CD1c-positive myeloid dendritic cell (primary cell): ENCODE measurements around the gene C16orf74.

Experiments used
- DNase-seq: peaks from one replicate; pipeline ENCODE4 v3.0.0-alpha.2; 2016; ENCODE audit errors: extremely low spot score

Gene C16orf74

GRCh38 chr16:85717393-85718152, 33.3 kb downstream of the C16orf74 start:
- peak; percentile 85 for DNase-seq

DNA sequence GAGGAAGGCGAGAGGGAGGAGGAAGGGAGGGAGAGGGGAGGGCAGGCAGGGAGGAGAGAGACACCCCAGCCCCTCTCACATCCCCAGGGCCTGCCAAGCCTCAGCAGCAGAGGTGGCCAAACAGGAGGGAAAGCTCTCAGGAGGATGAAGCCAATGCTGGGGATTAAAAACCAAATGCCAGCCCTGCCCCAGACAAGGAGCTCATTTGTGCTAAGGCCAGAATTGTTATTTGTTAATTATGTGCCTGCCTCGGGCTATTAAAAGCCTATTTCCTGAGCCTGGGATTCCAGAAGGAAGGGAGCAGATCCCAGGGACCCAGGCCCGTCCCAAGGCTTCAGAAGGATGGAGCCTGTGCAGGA, 34.2 kb downstream of the C16orf74 start:
- no peak for DNase-seq

DNA sequence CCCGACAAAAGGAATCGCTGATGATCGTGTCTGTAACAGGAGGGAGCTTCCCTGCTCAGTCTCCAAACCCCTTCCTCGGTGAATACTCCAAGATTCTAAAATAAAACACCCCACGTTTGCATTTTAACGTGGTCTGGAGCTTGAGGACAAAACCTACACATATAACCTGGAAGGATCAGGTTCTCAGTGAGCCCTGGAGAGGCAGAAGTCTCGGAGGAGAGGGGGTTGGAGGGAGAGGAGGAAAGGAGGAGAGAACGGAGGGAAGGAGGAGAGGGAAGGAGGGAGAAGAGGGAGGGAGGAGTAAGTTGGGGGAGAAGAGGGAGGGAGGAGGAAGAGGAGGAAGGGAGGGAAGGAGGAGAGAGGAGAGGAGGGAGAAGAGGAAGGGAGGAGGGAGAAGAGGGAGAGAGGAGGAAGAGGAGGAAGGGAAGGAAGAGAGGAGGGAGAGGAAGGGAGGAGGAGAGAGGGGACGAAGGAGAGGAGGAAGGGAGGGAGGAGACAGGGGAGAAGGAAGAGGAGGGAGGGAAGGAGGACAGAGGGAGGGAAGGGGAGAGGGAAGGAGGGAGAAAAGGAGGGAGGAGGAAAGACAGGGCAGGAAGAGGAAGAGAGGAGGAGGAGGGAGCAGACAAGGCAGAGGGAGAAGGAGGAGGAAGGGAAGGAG, 34.7 kb downstream of the C16orf74 start:
- no peak for DNase-seq

DNA sequence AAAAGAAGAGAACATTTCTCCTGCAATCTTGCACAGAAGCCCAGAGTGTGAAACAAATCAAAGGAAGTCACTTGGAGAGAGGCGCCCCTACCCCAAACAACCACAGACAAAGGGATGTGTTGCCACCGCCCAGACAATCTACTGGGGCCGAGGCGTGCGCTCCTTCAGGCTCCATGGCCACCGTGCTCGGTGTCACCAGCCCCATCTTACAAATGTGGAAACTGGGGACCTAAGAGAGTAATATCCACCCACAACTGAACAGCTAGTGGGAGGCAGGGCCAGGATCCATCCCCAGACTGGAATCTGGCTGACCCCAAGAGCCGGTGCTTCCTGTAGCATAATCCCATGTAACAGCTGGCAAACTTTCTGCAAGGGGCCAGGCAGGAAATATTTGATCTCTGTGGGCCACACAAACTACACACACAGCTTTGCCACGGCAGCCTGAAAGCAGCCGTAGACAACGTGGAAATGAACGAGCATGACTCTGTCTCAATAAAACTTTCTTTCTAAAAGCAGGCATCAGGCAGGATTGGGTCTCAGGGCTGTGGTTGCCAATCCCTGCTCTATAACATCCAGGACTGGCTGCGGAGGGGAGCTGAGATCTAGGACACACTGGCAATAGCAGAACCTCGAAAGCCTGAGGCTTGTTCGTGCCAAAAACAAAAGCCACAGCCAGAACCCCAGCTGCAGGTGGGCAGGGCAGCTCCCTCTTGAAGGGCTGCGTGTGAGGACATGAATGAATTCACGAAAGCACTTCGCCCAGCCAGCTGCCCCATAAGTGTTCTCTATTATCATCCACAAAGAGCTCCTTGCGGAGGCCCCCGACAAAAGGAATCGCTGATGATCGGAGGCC, 35.5 kb downstream of the C16orf74 start:
- no peak for DNase-seq

DNA sequence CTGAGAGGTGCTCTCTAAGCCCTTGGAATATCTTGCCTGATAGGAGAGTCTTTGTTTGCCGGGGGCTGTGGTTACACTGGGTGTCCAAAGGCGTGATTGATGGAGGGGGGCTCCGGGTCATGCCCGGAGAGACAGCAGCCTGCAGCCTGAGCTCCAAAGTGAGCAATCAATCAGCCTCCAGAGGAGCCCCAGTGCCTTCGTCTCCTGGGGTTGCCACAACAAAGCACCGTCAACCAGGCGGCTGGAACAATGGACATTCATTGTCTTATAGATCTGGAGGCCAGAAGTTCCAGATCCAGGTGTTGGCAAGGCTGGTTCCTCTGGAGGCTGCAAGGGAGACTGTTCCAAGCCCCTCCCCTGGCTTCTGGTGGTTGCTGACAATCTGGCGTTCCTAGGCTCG, 38.1 kb downstream of the C16orf74 start:
- DNase-seq, result no peak

- no peak for DNase-seq
These were observed 38.8 kb downstream of the C16orf74 start for GRCh38 chr16:85711982-85712587.

DNA sequence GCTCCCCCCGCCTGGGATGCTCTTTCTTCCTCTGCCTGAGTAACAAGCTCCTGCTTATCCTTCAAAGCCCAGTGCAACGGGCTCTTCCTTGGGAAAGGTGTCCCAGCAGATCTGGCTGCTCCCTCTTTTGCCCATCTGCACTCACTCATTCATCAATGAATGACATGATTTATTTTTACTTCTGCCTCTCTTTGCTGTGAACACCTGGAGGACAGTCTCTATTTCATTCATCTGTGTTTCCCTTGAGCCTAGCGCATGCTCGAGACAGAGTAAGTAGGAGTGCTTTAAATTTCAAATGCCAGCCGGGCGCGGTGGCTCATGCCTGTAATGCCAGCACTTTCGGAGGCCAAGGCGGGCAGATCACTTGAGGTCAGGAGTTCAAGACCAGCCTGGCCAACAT, 40.2 kb downstream of the C16orf74 start:
- no peak for DNase-seq

- DNase-seq, result no peak
These were observed 40.9 kb downstream of the C16orf74 start for GRCh38 chr16:85709766-85710585.

DNA sequence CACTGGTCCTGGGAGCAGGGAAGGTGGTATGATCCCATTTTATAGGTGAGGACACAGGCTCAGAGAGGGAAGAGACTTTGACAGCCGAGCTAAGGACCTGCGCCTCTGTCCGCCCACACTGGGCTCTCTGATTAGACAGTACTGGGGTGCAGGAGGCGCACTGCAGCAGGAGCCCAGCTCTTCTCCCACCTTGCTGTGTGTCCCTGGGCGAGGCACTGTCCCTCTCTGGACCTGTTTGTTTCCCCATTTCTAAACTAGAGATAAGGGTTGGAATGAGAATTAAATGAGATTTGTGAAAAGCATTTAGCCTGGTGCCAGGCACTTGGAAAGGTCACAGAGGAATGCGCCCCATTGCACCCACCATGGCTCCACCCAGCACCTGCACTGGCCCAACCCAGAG, 42.6 kb downstream of the C16orf74 start:
- DNase-seq, result no peak

GRCh38 chr16:85707528-85708095, 43.3 kb downstream of the C16orf74 start:
- no peak for DNase-seq

- DNase-seq, result no peak
These were observed 44.4 kb downstream of the C16orf74 start for GRCh38 chr16:85706449-85707034.

- DNase-seq, result no peak
These were observed 45.7 kb downstream of the C16orf74 start for GRCh38 chr16:85704900-85705846.

DNA sequence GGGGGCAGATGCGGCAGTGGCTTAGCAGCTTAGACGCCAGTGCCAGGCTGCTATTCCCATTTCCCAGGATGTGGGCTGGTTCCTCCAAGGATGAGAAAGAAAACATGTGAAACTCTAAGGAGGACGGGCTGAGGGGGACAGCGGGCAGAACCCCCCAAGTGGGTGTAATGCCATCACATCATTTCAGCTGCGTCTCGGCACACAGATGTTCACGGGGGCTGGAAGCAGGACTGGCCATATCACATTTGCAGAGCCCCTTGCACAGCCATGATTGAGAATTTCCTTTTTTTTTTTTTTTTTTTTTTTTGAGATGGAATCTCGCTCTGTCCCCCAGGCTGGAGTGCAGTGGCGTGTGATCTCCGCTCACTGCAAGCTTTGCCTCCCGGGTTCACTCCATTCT, 46.9 kb downstream of the C16orf74 start:
- DNase-seq, result no peak

DNA sequence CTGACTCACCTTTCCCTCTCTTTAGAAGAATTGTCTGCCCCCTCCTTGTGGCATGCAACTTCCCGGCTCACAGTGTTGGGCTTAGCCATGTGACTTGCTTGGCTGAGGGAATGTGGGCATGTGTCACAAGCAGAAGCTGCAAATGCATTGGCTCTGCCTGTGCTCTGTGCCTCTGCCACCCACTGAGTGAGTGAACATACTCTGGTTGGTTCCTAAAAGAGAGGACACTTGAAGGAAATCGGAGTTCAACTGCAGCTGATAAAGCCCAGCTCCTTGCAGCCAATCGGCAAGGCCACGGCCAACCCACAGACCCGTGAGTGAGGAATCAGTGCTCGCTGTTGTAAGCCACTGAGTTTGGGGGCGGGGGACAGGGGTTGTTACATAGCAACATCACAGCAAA, 51.3 kb downstream of the C16orf74 start:
- peak; percentile 85 for DNase-seq

- DNase-seq, result peak; percentile 35
These were observed 51.8 kb downstream of the C16orf74 start for GRCh38 chr16:85698935-85699558.

GRCh38 chr16:85698459-85698891, 52.4 kb downstream of the C16orf74 start:
- no peak for DNase-seq

DNA sequence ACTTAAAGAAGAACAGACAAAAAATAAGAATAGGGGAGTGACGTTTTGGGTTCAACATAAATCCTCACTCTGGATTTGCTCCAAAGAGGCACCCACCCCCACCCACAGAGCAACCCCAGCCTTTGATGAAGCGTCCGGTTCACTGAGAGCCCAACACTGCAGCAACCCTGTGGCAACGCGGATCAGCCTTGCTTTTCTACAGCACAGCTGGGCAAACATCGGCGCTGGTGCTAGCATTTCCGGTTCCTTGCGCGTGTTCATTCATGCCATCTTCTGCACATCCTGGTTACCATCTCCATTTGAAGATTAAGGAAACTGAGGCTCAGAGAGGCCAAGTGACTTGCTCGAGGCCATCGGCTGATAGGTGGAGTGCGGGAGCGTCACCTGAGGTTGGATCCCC, 53.5 kb downstream of the C16orf74 start:
- DNase-seq, result no peak

GRCh38 chr16:85696781-85697180, 54.1 kb downstream of the C16orf74 start:
- no peak for DNase-seq
